ENCODE measurements around the gene SYNDIG1.

SYNDIG1 gene

DNA sequence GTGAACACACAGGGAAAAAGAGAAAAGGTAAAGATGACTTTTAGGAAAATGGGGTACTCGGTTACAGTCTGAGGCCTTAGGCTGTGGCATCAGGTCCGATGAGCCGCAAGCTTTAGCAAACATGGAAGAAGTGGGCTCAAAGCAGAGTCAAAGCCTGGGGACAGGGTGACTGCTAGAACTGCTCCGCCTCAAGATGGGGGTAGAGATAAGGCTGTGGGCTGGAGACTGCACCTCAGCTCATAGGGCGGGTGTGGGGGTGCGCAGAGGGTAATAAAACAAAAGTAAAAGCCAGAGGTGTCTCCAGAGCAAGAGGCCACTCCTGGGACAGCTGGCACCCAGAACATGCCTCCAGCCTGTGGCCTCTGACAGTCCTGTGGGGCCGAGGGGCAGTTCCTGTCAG is 21.3 kb upstream of the SYNDIG1 start:
- DNase-seq (ENCODE audit: low read depth in 2 of 2), result no peak

DNA sequence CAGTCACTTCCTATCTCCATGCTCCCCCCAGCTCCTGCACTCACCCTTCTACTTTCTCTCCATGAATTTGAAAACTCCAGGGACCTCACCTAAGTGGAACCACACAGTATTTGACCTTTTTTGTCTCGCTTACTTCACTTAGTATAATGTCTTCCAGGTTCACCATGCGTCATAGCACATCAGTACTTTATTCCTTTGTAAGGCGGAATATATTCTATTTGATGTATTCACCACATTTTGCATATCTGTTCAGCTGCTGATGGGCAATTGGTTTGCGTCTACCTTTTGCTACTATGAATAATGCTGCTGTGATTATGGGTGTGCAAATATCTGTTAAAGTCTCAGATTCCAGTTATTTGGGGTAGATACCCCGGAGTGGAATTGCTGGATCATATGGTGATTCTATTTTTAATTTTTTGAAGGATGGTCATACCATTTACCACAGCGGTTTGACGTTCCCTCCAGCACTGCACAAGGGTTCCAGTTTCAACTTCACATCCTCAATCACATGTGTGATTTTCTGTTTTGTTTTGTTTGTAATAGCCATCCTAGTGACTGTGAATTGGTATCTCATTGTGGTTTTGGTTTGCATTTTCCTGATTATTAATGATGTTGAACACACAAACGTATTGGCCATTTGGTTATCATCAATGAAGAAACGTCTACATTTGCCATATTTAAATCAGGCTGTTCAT is 20.3 kb upstream of the SYNDIG1 start:
- DNase-seq (ENCODE audit: low read depth in 2 of 2), result no peak

DNA sequence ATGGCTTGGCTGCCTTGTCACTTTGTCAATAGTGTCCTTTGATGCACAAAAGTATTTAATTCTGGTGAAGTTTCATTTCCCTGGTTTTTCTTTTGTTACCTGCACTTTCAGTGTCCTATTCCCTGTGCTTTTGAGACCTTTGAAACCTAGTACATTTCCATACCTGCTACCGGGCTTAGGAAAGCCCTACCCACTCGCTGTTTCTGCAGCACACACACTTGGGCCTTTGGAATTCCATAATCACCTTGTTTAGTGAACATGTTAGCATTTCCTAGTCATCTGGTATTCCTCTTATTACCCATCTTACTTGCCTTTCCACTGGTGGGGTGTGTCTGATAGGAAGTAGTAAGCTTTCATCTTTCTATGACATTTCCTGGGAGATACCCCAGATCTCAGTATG is 19.3 kb upstream of the SYNDIG1 start:
- no peak for DNase-seq (ENCODE audit: low read depth in 2 of 2)

DNA sequence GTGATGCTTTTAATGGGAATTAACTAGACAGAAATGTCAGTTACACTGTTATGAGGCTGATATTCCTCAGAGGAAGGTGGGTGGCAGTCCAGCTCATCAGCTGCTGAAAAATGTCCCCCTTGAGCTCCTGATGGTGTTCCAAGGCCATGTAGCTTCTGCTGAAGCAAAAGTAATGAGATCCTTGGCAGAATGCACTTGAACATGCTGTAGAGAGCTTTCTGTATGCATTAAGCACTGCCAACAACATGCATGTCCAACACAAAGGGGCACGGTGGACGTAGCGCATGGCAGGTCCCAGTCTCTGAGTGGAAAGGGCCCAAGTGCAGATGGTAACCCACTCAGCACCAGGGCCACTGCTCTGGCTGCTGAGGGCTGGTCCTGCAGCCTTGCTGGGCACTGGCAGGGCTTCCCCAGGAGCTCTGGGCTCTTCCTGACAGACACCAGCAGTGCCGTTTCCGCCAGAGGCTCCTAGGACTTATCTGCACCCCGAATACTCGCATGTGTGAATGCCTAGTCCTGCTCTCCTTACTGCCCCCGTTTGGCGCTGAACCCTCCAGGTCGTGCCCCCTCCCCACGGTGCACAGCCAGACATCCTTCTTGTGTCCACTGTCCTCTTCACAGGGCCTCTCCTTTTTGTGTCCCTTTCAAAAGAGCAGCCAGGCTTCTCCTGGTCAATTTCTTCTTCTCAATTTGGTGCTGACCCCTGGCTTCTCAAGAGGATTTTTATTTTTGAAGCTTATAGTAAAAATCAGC is 18.6 kb upstream of the SYNDIG1 start:
- DNase-seq (ENCODE audit: low read depth in 2 of 2), result no peak

- no peak for DNase-seq (ENCODE audit: low read depth in 2 of 2)
Observed at GRCh38 chr20:24451428-24451827, 18.0 kb upstream of the SYNDIG1 start.

DNA sequence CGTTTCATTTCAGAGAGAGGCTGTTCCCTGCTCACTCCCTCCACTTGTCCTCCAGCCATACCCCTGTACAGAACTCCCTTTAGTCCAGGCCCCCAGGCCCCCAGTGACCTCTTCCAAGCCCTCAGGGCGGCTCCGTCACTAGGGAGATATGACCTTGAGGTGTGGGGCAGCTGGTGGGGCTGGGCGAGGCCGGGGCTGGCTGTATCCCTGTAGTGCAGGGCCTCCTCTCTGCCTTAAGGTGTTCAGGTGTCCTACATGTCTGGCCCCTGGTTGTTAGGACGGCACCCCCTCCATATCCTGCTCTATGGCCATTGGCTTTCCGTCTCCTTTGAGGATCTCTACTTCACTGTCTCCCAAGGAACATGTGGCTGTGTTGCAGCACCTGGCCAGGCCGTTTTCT is 17.4 kb upstream of the SYNDIG1 start:
- DNase-seq (ENCODE audit: low read depth in 2 of 2), result no peak

- DNase-seq (ENCODE audit: low read depth in 2 of 2), result no peak
Observed at GRCh38 chr20:24452498-24453127, 16.8 kb upstream of the SYNDIG1 start.

DNA sequence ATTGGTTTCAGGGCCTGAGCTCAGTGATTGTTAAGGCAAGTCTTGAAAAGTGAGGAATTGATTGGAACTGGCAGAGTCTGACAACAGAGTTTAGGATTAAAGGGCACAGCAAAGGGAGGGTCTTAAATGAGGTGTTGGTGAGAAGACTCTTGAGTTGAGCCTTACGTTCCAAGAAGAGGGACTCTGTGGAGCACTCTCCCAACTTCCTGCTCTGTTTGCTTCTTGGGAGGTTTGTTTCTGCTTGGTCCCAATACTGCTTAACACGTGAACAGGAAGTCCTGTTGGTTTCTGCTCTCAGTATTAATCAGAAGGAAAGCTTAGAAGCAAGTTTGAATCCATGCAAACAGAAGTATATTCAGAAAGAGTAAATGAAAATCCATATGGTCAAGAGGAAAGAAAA is 15.6 kb upstream of the SYNDIG1 start:
- DNase-seq (ENCODE audit: low read depth in 2 of 2), result no peak

- no peak for DNase-seq (ENCODE audit: low read depth in 2 of 2)
Observed at GRCh38 chr20:24455081-24455480, 14.3 kb upstream of the SYNDIG1 start.

DNA sequence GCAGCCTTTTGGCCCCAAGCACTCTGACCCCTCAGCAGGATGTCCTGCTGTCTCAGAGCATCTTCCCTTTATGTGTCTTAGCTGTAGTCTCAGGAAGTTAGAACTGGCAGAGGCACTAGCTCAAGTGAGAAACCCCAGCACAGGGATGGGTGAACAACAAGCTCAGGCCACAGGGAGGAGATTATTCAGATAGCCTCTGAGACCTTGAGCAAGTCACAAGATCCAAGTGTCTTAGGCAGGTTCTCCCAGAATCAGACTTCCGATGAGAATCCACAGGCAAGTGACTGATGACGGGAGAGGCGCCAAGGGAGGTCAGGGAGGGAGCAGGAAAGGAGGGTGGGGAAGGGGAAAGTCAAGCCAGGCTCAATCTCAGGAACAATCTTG is 13.0 kb upstream of the SYNDIG1 start:
- DNase-seq (ENCODE audit: low read depth in 2 of 2), result no peak

- DNase-seq (ENCODE audit: low read depth in 2 of 2), result no peak
Observed at GRCh38 chr20:24458436-24458835, 11.0 kb upstream of the SYNDIG1 start.

GRCh38 chr20:24459733-24460132 is 9.7 kb upstream of the SYNDIG1 start:
- DNase-seq (ENCODE audit: low read depth in 2 of 2), result no peak

DNA sequence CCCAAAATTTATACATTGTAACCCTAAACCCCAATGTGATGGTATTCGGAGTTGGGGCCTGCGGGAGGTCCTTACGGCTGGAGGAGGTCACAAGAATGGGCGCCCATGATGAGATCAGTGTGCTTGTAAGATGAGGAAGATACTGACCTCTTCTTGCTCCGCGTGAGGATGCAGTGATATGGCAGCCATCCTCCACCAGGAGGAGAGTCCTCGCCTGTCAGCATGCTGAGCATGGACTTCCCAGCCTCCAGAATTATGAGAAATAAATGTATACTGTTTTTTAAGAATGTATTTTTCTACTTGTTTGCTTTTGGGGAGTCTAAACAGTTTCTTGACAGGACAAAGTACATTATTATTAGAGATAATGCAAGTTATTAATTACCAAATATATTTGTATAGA is 8.7 kb upstream of the SYNDIG1 start:
- DNase-seq (ENCODE audit: low read depth in 2 of 2), result no peak

DNA sequence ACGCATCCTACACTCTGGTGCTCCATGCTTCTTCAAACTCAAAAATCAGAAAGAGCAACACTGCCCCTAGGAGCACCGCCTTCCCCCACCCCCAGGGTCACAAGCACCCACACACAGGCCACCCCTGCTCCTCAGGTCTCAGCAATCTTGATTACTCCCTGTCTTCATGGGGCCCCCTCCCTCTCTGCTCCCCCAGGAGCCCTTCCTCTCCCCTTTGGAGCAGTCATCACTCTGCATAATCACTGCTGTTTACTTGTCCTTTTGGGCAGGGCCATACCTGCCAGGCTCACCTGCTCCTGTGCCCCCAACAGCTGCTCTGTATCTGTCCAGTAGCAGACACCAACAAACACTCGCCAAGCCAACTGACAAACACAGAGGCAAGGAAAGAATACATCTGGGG is 7.6 kb upstream of the SYNDIG1 start:
- no peak for DNase-seq (ENCODE audit: low read depth in 2 of 2)

- DNase-seq (ENCODE audit: low read depth in 2 of 2), result no peak
Observed at GRCh38 chr20:24462460-24463010, 6.9 kb upstream of the SYNDIG1 start.

GRCh38 chr20:24465159-24465558 is 4.3 kb upstream of the SYNDIG1 start:
- DNase-seq (ENCODE audit: low read depth in 2 of 2), result no peak

DNA sequence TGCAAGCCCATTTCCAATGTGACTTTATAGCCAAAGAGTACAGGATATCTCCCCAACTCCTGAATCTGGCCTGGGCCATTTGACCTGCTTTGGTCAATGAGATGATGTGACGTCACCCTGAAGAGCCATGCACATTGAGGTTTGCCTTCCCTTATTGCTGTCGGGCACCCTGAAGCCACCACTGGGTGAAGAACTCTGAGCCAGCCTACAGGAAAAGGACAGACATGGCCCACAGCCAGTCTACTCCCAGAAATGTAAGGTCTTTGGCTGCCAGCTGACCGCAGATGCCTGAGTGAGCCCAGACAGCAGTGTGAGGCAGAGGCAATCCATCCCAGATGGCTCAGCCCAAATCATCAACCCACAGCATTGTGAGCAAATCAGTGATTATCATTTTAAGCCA is 3.7 kb upstream of the SYNDIG1 start:
- DNase-seq (ENCODE audit: low read depth in 2 of 2), result no peak

GRCh38 chr20:24468401-24469115 is 871 bp upstream of the SYNDIG1 start:
- no peak for DNase-seq (ENCODE audit: low read depth in 2 of 2)

GRCh38 chr20:24469894-24470745 is 691 bp downstream of the SYNDIG1 start:
- DNase-seq (ENCODE audit: low read depth in 2 of 2), result no peak

GRCh38 chr20:24470746-24471582 is 1.5 kb downstream of the SYNDIG1 start:
- no peak for DNase-seq (ENCODE audit: low read depth in 2 of 2)

All from stimulated activated CD4-positive, alpha-beta T cell treated with anti-CD3 and anti-CD28 coated beads, Interleukin-15, amount 100 ng/mL, for 48 hours (primary cell).